ELF-1 (cell line): ENCODE results near the gene IL20RB.

Source experiments
- DNase-seq: peaks from one replicate; pipeline ENCODE4 v3.0.0-alpha.2; 2016; ENCODE audit warnings: low read depth, low spot score

IL20RB gene

GRCh38 chr3:136943436-136943835, 14.3 kb upstream of the IL20RB start:
- DNase-seq, result no peak

DNA sequence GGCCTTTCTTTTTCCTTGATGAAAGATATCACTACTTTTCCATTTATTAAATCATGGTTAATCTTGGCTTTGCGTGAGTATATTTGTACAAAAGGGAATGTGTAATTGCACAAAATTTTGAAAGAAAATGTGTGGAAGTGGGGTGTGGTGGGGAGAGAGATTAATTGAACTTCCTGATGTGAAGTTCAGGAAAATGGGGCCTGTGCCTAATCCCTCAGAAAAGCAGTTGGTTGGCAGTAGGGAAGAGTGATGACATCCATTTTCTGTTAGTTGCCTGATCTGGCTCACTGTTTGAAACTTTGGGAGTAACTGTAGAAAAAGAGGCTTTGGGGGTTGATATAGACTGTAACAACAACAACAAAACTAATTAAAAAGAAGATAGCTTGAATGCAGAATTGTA, 10.8 kb upstream of the IL20RB start:
- no peak for DNase-seq

- DNase-seq, result no peak
These were observed 10.3 kb upstream of the IL20RB start for GRCh38 chr3:136947477-136947876.

GRCh38 chr3:136949146-136949545, 8.6 kb upstream of the IL20RB start:
- no peak for DNase-seq

- no peak for DNase-seq
These were observed 8.1 kb upstream of the IL20RB start for GRCh38 chr3:136949708-136950107.

- DNase-seq, result no peak
These were observed 7.2 kb upstream of the IL20RB start for GRCh38 chr3:136950623-136951022.

- no peak for DNase-seq
These were observed 5.5 kb upstream of the IL20RB start for GRCh38 chr3:136952292-136952691.

GRCh38 chr3:136954251-136954650, 3.5 kb upstream of the IL20RB start:
- no peak for DNase-seq

DNA sequence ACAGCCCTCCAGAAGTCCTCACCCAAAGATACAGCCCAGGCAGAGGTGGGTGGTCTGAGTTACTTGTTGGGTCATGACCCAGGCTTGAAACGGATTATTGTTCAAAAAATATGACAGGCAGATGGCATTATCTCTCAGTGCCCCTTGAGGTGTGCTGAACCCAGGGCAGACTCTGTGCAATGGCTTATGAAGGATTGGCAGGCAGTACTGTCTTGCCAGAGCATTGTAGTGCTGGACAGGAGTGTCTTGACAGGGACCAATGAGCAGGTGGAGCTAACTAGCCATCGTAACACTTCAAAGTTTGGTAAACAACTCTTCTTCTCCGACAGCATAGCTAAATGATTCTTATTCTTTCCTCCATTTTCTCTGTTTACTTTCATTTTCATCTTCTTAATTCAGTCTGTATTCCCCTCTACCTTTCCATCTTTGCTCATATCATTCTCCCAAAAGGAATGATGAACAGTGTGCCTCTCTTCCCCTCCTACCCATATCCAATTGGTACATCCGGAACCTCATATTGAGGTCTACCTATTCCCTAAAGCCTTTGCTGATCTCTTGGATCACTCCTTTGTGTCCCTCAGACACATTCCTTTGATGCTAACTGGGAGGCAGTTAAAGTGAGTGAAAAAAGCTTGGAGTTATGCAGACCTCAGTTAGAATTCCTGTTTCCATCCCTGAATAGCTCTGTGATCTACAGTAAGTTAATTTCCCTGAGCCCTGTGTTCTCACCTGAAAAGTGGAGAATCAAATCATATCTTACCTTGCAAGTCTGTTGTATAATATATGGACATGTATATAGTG, 2.6 kb upstream of the IL20RB start:
- no peak for DNase-seq

- no peak for DNase-seq
These were observed 2.0 kb upstream of the IL20RB start for GRCh38 chr3:136955813-136956212.

DNA sequence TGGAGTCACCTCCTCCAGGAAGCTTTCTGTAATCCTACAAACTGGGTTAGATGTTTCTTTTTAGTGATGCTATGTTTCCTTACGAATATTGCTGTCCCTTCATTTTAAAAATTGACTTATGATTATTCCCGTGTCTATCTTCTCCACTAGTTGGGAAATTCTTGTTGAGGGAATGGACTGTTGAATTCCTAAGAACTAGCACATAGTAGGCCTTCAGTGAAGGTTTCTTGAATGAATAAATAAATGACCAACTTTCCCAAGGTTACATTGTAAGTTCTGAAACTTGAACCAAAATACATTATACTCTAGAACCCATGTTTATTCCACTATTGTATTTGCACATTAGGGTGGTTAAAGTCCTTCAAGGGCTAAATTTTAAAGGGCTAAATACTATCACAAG, 812 bp upstream of the IL20RB start:
- no peak for DNase-seq

DNA sequence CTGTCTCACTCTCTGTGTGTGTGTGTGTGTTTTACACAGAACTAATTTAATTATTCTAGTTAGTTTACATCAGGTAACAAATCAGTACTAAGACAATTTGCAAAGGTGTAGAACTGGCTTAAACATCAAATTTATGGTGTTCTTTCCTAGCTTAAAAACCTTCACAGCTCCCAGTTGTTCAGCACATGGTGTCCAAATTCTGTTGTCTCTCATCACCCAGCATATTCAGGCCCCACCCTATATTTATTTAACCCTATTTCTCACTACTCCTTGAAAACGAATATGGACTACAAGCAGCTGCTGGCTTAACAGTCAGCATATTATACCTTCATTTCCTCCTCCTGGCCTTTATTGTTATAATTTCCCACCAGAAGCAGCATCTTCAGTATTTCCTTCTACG, 1.2 kb downstream of the IL20RB start:
- no peak for DNase-seq

- no peak for DNase-seq
These were observed 1.8 kb downstream of the IL20RB start for GRCh38 chr3:136959599-136959998.

- DNase-seq, result peak; percentile 16
These were observed 3.4 kb downstream of the IL20RB start for GRCh38 chr3:136960838-136961836.

- no peak for DNase-seq
These were observed 5.1 kb downstream of the IL20RB start for GRCh38 chr3:136962927-136963326.

DNA sequence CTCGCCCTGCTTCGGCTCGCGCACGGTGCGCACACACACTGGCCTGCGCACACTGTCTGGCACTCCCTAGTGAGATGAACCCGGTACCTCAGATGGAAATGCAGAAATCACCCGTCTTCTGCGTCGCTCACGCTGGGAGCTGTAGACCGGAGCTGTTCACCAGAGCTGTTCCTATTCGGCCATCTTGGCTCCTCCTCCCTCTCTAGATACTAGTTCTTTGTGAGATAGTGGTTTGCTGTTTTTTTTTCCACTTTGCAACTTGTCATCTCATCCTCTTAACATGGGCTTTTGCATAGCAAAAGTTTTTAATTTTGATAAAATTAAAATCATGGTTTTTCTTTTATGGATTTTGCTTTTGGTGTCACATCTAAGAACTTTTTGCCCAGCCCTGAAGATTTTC, 11.8 kb downstream of the IL20RB start:
- DNase-seq, result peak; percentile 63

GRCh38 chr3:136973352-136973751, 15.6 kb downstream of the IL20RB start:
- DNase-seq, result no peak

GRCh38 chr3:136974670-136975069, 16.9 kb downstream of the IL20RB start:
- DNase-seq, result no peak

- DNase-seq, result no peak
These were observed 21.4 kb downstream of the IL20RB start for GRCh38 chr3:136979204-136979603.

DNA sequence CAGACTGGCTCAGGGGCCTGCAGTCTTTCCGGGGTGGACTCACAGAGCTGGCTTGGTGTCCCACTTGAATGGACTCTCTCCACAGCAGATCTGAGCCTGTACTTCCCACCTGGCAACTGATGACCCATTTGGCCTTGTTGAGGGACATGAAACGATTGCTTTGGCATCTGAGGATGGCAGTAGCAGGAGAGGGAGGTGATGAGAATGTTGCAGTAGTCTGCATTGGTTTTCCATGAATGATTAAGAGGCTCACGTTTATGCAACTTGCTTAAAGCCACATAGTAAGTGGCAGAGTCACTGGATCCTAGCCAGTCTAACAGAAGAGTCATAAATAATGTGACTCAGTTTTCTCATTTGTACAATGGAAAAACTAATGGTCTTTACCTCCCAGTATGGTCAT, 21.9 kb downstream of the IL20RB start:
- no peak for DNase-seq

GRCh38 chr3:136982033-136982432, 24.2 kb downstream of the IL20RB start:
- DNase-seq, result no peak

DNA sequence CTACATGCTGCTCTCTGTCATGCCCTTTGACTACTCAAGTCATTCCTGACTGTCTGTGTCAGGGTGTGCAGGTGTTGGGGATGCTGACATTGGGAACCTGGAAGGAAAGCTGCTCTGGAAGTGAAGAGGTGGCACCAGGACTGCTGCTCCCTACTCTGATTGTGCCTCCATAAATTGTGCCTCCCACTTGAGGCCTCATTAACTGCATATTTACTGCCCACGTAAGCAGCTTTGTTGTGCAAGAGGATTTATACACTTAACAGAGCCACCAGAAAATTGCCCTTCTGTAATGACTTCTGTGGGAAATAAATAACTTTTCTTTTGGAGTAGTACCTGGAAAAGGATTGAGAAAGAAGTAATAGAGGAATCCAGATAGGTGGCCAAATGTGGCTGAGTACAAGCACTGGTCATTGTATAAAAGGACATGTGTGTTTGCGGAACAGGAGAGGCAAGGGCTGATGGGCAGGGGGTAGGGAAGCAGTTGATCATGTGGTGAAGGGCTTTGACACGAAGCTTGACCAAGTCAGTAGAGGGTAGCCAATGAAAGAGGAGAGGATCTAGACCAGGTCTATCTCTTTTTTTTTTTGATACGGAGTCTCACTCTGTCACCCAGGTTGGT, 24.8 kb downstream of the IL20RB start:
- DNase-seq, result no peak
